ENCODE results near the gene MEGF11.

MEGF11 gene

DNA sequence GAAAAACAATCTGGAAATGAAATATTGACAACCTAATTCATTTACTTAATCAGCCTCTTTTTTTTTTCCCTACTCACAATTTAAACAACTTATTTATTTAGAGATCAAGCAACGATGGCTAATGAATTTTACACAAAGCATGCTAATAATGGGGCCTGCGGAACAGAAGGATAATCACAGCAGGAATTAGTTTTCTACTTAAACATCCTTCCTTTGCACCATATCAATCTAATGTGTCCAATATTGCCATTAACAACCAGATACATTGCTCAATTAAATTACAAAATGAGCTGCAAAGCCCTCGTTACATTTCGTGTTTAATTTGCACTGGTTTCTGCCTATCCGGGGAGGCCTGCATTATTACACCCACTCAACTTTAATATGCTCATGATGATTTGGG, 285.0 kb downstream of the MEGF11 start:
- H3K9ac ChIP-seq (ENCODE audit: low read length), result no peak overlapping the region
- no peak overlapping the region for H3K27ac ChIP-seq (ENCODE audit: low read depth, low read length)
- no peaks in the 10 kb centered on the region for H3K27me3 ChIP-seq (ENCODE audit: low read length)
- H2AFZ ChIP-seq (ENCODE audit: low read depth, low read length, severe bottlenecking), result no peak overlapping the region
- no peak overlapping the region for H3K4me3 ChIP-seq (ENCODE audit: insufficient read depth, low read length, poor library complexity, severe bottlenecking)
- H3K9me3 ChIP-seq (ENCODE audit: insufficient read depth, low read length), result no peaks in the 10 kb centered on the region
- H3K4me2 ChIP-seq (ENCODE audit: low read depth, low read length, poor library complexity, severe bottlenecking), result no peak overlapping the region
- no peaks in the 10 kb centered on the region for H3K36me3 ChIP-seq (ENCODE audit: low read length)
- no peaks in the 10 kb centered on the region for H3K79me2 ChIP-seq (ENCODE audit: insufficient read depth, low read length)
- H3K9me2 ChIP-seq (replicated peaks; ENCODE audit: insufficient read depth, low read length), result no peaks in the 10 kb centered on the region
- H3F3A ChIP-seq (ENCODE audit: insufficient read depth), result no peaks in the 10 kb centered on the region
- H4K20me1 ChIP-seq (ENCODE audit: low read depth, low read length), result no peaks in the 10 kb centered on the region
- TF ChIP-seq, protein P1, sequence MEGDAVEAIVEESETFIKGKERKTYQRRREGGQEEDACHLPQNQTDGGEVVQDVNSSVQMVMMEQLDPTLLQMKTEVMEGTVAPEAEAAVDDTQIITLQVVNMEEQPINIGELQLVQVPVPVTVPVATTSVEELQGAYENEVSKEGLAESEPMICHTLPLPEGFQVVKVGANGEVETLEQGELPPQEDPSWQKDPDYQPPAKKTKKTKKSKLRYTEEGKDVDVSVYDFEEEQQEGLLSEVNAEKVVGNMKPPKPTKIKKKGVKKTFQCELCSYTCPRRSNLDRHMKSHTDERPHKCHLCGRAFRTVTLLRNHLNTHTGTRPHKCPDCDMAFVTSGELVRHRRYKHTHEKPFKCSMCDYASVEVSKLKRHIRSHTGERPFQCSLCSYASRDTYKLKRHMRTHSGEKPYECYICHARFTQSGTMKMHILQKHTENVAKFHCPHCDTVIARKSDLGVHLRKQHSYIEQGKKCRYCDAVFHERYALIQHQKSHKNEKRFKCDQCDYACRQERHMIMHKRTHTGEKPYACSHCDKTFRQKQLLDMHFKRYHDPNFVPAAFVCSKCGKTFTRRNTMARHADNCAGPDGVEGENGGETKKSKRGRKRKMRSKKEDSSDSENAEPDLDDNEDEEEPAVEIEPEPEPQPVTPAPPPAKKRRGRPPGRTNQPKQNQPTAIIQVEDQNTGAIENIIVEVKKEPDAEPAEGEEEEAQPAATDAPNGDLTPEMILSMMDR (IDR thresholded peaks at IDR 0.05; ENCODE audit: insufficient read depth, low read length, poor library complexity, severe bottlenecking), result no peak
- no peak for TF ChIP-seq EZH2phosphoT487 (conservative IDR thresholded peaks at IDR 0.05; ENCODE audit: low read length)

DNA sequence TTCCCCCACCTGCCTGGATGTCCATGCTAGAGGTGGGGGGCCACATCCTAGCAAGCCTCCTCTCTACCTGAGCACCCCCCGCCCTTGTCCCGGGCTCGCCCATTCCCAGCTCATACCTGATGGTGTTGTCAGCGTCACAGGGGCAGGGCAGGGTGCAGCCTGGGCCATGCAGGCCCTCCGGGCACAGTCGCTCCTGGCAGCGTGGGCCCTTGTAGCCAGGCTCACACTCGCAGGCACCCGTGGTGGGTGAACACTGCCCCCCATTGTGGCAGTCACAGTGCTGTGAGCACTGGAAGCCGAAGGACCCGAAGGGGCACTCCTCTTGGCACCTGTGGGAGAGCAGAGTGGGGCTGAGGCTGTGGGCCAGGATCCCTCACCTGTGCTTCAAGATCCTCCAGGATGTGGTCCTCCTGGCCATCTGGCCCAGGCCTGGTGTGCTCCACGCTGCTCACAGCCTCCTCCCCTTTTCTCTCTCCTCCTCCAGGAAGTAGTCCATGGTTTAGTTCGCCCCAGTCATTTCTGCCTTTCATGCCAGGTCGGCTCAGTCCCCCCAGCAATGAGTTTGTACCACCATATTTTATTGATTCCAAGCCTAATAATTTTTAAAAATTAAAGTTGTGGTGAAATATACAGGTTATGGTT, 288.6 kb downstream of the MEGF11 start:
- Histone ChIP-seq H3K27me3 (ENCODE audit: low read length) (no peaks in the 10 kb centered on the region), H3K79me2 (ENCODE audit: insufficient read depth, low read length) (no peaks in the 10 kb centered on the region), H3K27ac (ENCODE audit: low read depth, low read length) (no peak overlapping the region), H4K20me1 (ENCODE audit: low read depth, low read length) (no peaks in the 10 kb centered on the region), H3K4me2 (ENCODE audit: low read depth, low read length, poor library complexity, severe bottlenecking) (no peak overlapping the region), H3K4me3 (ENCODE audit: insufficient read depth, low read length, poor library complexity, severe bottlenecking) (no peak overlapping the region), H3K9me3 (ENCODE audit: insufficient read depth, low read length) (no peaks in the 10 kb centered on the region), H3K9me2 (replicated peaks; ENCODE audit: insufficient read depth, low read length) (no peaks in the 10 kb centered on the region), H3K36me3 (ENCODE audit: low read length) (no peaks in the 10 kb centered on the region), H2AFZ (ENCODE audit: low read depth, low read length, severe bottlenecking) (no peak overlapping the region), H3F3A (ENCODE audit: insufficient read depth) (no peaks in the 10 kb centered on the region), H3K9ac (ENCODE audit: low read length) (no peak overlapping the region)
- TF ChIP-seq, protein P1 (IDR thresholded peaks at IDR 0.05; ENCODE audit: insufficient read depth, low read length, poor library complexity, severe bottlenecking), result no peak
- no peak for TF ChIP-seq EZH2phosphoT487 (conservative IDR thresholded peaks at IDR 0.05; ENCODE audit: low read length)

DNA sequence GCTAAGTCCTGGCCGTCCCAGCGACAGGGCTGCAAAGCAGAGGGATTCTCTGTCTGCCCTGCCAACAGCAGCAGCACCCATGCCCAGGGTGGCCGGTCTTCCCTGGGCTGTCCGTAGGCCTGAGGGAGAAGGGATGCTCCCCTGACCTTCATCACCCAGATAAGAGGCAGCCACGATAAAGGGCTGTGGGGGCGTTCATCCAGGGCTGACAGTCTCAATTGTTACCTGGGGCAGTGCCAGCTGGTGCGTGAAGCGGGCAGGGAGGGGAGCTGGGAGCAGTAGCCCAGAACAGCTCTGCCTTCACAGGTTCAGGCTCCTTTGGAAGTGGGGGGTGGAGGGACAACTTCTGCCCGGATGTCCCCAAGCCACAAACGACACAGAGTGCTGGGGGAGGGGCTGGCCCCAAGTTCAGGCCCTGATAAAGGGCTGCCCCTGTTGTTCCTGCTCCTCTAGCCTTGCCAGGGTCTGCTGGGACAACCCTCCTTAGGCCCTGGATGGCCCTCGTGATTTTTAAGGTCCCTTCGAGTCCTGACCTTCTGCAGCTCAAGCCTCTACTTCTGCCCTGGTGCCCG, 289.6 kb downstream of the MEGF11 start:
- no peak for TF ChIP-seq EZH2phosphoT487 (conservative IDR thresholded peaks at IDR 0.05; ENCODE audit: low read length)
- TF ChIP-seq, protein P1 (IDR thresholded peaks at IDR 0.05; ENCODE audit: insufficient read depth, low read length, poor library complexity, severe bottlenecking), result no peak
- H3K9ac ChIP-seq (ENCODE audit: low read length), result no peak overlapping the region
- H4K20me1 ChIP-seq (ENCODE audit: low read depth, low read length), result no peaks in the 10 kb centered on the region
- H3K4me3 ChIP-seq (ENCODE audit: insufficient read depth, low read length, poor library complexity, severe bottlenecking), result no peak overlapping the region
- no peaks in the 10 kb centered on the region for H3K36me3 ChIP-seq (ENCODE audit: low read length)
- no peaks in the 10 kb centered on the region for H3K9me2 ChIP-seq (replicated peaks; ENCODE audit: insufficient read depth, low read length)
- H3K4me2 ChIP-seq (ENCODE audit: low read depth, low read length, poor library complexity, severe bottlenecking), result no peak overlapping the region
- no peaks in the 10 kb centered on the region for H3K9me3 ChIP-seq (ENCODE audit: insufficient read depth, low read length)
- H3K27me3 ChIP-seq (ENCODE audit: low read length), result no peaks in the 10 kb centered on the region
- no peaks in the 10 kb centered on the region for H3K79me2 ChIP-seq (ENCODE audit: insufficient read depth, low read length)
- H3F3A ChIP-seq (ENCODE audit: insufficient read depth), result no peaks in the 10 kb centered on the region
- no peak overlapping the region for H3K27ac ChIP-seq (ENCODE audit: low read depth, low read length)
- no peak overlapping the region for H2AFZ ChIP-seq (ENCODE audit: low read depth, low read length, severe bottlenecking)
